Stimulated activated CD8-positive, alpha-beta memory T cell treated with anti-CD3 and anti-CD28 coated beads, Interleukin-12 subunit alpha, Interleukin-12 subunit beta, amount 100 ng/mL, for 1 hour (primary cell): ENCODE data around the gene MUC6.

Source experiments
- DNase-seq: peaks from one replicate; pipeline ENCODE4 v3.0.0-alpha.2; 2020; ENCODE audit warnings: low read depth

Gene MUC6

DNA sequence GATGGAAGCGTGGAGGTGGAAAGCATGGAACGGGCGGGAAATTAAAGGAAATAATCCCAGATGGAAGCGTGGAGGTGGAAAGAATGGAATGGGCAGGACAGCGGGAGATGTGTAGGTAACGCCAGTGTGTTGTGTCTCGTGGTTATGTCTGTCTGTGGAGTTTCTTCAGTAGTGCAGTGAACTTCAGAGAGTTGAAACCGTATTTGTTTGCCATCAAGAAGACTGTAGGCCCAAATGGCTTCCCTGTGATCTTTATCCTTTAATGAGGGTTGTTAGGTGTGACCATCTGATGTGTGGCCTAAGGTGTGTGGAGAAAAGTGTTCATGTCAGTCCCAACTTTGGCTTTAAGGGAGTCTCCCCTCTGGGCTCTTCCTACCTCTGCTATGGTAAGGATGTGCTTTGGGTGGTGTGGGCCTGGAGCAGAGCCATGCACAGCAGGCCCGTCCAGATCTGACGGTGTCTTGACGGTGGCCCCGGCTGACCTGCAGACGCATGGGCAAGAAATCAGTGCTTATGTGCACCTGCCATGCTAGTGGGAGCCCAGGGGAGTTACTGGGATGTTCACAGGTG is 71.2 kb downstream of the MUC6 start:
- DNase-seq, result no peak

DNA sequence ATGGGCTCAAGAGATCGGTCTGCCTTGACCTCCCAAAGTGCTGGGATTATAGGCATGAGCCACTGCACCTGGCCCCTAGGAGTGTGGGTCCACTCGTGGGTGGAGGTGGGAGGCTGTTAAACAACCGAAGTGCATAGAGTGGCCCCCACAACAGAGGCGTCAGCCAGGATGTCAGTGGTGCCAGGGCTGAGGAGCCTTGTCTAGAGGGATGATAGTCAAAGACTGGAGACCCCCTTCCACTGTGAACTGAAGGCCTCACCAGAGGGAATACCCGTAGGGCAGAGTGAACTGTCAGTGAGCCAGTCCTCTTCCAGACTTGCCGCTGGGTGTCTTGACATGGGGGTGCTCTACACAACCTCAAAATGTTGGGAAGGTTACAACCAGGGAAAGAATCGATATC is 72.7 kb downstream of the MUC6 start:
- no peak for DNase-seq
